Activated CD4-positive, alpha-beta memory T cell treated with anti-CD3 and anti-CD28 coated beads, Interleukin-2, amount 10 ng/mL, durations not matched to agents 7 days and 5 days (primary cell): ENCODE measurements around the gene SMYD5. TPM values are rescaled to one million over a fixed set of nuclear protein-coding genes. Genes with fewer than 3 reads are reported as not detected.

Experiments used
- CTCF ChIA-PET: fragments of 350-600 bp; sonication (Branson Sonifier 250); formaldehyde crosslinking; loops from one replicate; lab custom pipeline; 2021; ENCODE audit warnings: antibody characterized with exemption, inconsistent platforms; lab: Charles Lee
- POLR2A ChIA-PET: fragments of 350-600 bp; sonication (Branson Sonifier 250); formaldehyde crosslinking; loops from one replicate; lab custom pipeline; 2021; ENCODE audit warnings: antibody characterized with exemption; lab: Charles Lee
- DNase-seq: peaks from one replicate; pipeline ENCODE4 v3.0.0-alpha.2; 2020
- H3K27ac Mint-ChIP-seq: one replicate; pipeline ENCODE4 v1.8.0; 2021; ENCODE audit warnings: mild to moderate bottlenecking, mixed read lengths
- H3K27me3 Mint-ChIP-seq: one replicate; pipeline ENCODE4 v1.8.0; 2021; ENCODE audit warnings: mixed read lengths
- H3K36me3 Mint-ChIP-seq: one replicate; pipeline ENCODE4 v1.8.0; 2021; ENCODE audit warnings: low read depth, mixed read lengths
- H3K4me1 Mint-ChIP-seq: one replicate; pipeline ENCODE4 v1.8.0; 2021; ENCODE audit warnings: mixed read lengths
- H3K4me3 Mint-ChIP-seq: one replicate; pipeline ENCODE4 v1.8.0; 2021; ENCODE audit warnings: mild to moderate bottlenecking, mixed read lengths
- H3K9me3 Mint-ChIP-seq: one replicate; pipeline ENCODE4 v1.8.0; 2021; ENCODE audit warnings: mixed read lengths
- total RNA-seq, 2 experiments: library from RNA; stranded (reverse); gene quantifications; one replicate each; pipeline ENCODE4 v1.2.3, GENCODE V29; 2021

The SMYD5 gene
- total RNA-seq, 2 experiments from 2014 or later, result 8.9 to 14.3 TPM

GRCh38 chr2:73210696-73211095 is 3.3 kb upstream of the SMYD5 start:
- peaks cover 28% of the 10 kb centered on the region for H3K4me1 Mint-ChIP-seq

GRCh38 chr2:73212098-73212447 is 2.0 kb upstream of the SMYD5 start:
- ChIA-PET CTCF (interaction anchor here (0.8 to 2.9 kb wide), 32 partner anchors 8 to 319 kb away, joined by 3 to 50 read pairs (median 4); partner anchors contain the start of genes CCT7, EGR4, NOTO and PRADC1), POLR2A (interaction anchor here (1.0 to 2.2 kb wide), 3 partner anchors 13 to 35 kb away, joined by 4 to 18 read pairs (median 5); partner anchors contain the start of genes CCT7 and PRADC1)
- Mint-ChIP-seq H3K4me3 (no peak overlapping the region), H3K27ac (no peak overlapping the region), H3K27me3 (peaks cover 6% of the 10 kb centered on the region), H3K4me1 (peaks cover 31% of the 10 kb centered on the region), H3K36me3 (no peaks in the 10 kb centered on the region), H3K9me3 (no peaks in the 10 kb centered on the region)
- DNase-seq, result no peak

More at GRCh38 chr2:73210696-73211095, 3.3 kb upstream of the SMYD5 start:
- ChIA-PET CTCF (interaction anchor here (1.3 to 1.4 kb wide), 2 partner anchors 24 to 33 kb away, joined by 3 to 6 read pairs; partner anchors contain the start of gene CCT7), POLR2A (interaction anchor here (1.6 kb wide), 1 partner anchor 22 kb away, joined by 4 read pairs; the partner anchor contains the start of gene PRADC1)
- Mint-ChIP-seq H3K4me3 (no peak overlapping the region), H3K27me3 (peaks cover 12% of the 10 kb centered on the region), H3K9me3 (no peaks in the 10 kb centered on the region), H3K36me3 (no peaks in the 10 kb centered on the region), H3K27ac (no peak overlapping the region)
- no peak for DNase-seq

- Mint-ChIP-seq H3K4me3 (no peak overlapping the region), H3K4me1 (peaks cover 31% of the 10 kb centered on the region), H3K27ac (no peak overlapping the region), H3K27me3 (peaks cover 6% of the 10 kb centered on the region), H3K36me3 (no peaks in the 10 kb centered on the region), H3K9me3 (no peaks in the 10 kb centered on the region)
- CTCF ChIA-PET, result interaction anchor here (0.8 to 2.9 kb wide), 34 partner anchors 9 to 319 kb away, joined by 3 to 50 read pairs (median 4); partner anchors contain the start of genes CCT7, EGR4, NOTO and PRADC1
- POLR2A ChIA-PET, result interaction anchor here (1.0 to 2.2 kb wide), 5 partner anchors 13 to 77 kb away, joined by 3 to 18 read pairs (median 5); partner anchors contain the start of genes CCT7 and PRADC1
- peak; percentile 78 for DNase-seq
Measured at GRCh38 chr2:73212448-73213176, 1.4 kb upstream of the SMYD5 start.

GRCh38 chr2:73215254-73215653 is 1.2 kb downstream of the SMYD5 start:
- peaks cover 2% of the 10 kb centered on the region for H3K27me3 Mint-ChIP-seq
- ChIA-PET CTCF (interaction anchor here (0.9 kb wide), 1 partner anchor 18 kb away, joined by 5 read pairs; the partner anchor contains the start of gene PRADC1), POLR2A (interaction anchor here (1.0 to 1.7 kb wide), 2 partner anchors 13 to 19 kb away, joined by 4 to 16 read pairs; partner anchors contain the start of genes CCT7 and PRADC1)
- no peak for DNase-seq
- peaks cover 31% of the 10 kb centered on the region for H3K4me1 Mint-ChIP-seq
- no peak overlapping the region for H3K27ac Mint-ChIP-seq
- H3K4me3 Mint-ChIP-seq, result peak overlapping the region; percentile 76
- H3K9me3 Mint-ChIP-seq, result no peaks in the 10 kb centered on the region
- H3K36me3 Mint-ChIP-seq, result no peaks in the 10 kb centered on the region

- H3K9me3 Mint-ChIP-seq, result no peaks in the 10 kb centered on the region
- ChIA-PET CTCF (interaction anchor here (1.3 kb wide), 1 partner anchor 40 kb away, joined by 3 read pairs; no protein-coding TSS in a partner anchor), POLR2A (interaction anchor here (1.4 kb wide), 1 partner anchor 16 kb away, joined by 3 read pairs; the partner anchor contains the start of genes CCT7 and PRADC1)
- H3K27ac Mint-ChIP-seq, result no peak overlapping the region
- no peaks in the 10 kb centered on the region for H3K27me3 Mint-ChIP-seq
- H3K4me1 Mint-ChIP-seq, result peaks cover 31% of the 10 kb centered on the region
- DNase-seq, result no peak
- H3K36me3 Mint-ChIP-seq, result no peaks in the 10 kb centered on the region
- no peak overlapping the region for H3K4me3 Mint-ChIP-seq
Measured at GRCh38 chr2:73217160-73217559, 3.1 kb downstream of the SMYD5 start.

GRCh38 chr2:73217826-73218225 is 3.8 kb downstream of the SMYD5 start:
- POLR2A ChIA-PET, result interaction anchor here (1.4 kb wide), 1 partner anchor 16 kb away, joined by 3 read pairs; the partner anchor contains the start of genes CCT7 and PRADC1
- no peak overlapping the region for H3K27ac Mint-ChIP-seq

GRCh38 chr2:73218298-73218697 is 4.3 kb downstream of the SMYD5 start:
- no peak overlapping the region for H3K4me3 Mint-ChIP-seq
- ChIA-PET POLR2A (interaction anchor here (1.2 kb wide), 1 partner anchor 15 kb away, joined by 3 read pairs; the partner anchor contains the start of gene PRADC1), CTCF (interaction anchor here (0.8 to 1.1 kb wide), 2 partner anchors 11 kb away, joined by 4 read pairs; no protein-coding TSS in a partner anchor)
- H3K36me3 Mint-ChIP-seq, result no peaks in the 10 kb centered on the region
- H3K27ac Mint-ChIP-seq, result no peak overlapping the region
- H3K9me3 Mint-ChIP-seq, result no peaks in the 10 kb centered on the region
- peaks cover 23% of the 10 kb centered on the region for H3K4me1 Mint-ChIP-seq
- no peaks in the 10 kb centered on the region for H3K27me3 Mint-ChIP-seq
- DNase-seq, result no peak

More at GRCh38 chr2:73217826-73218225, 3.8 kb downstream of the SMYD5 start:
- CTCF ChIA-PET, result interaction anchor here (0.8 to 1.3 kb wide), 3 partner anchors 11 to 40 kb away, joined by 3 to 4 read pairs (median 4); no protein-coding TSS in a partner anchor
- Mint-ChIP-seq H3K9me3 (no peaks in the 10 kb centered on the region), H3K4me3 (no peak overlapping the region), H3K4me1 (peaks cover 27% of the 10 kb centered on the region), H3K27me3 (no peaks in the 10 kb centered on the region), H3K36me3 (no peaks in the 10 kb centered on the region)
- no peak for DNase-seq

GRCh38 chr2:73223821-73224220 is 9.8 kb downstream of the SMYD5 start:
- Mint-ChIP-seq H3K9me3 (no peaks in the 10 kb centered on the region), H3K36me3 (no peaks in the 10 kb centered on the region), H3K4me1 (peaks cover 9% of the 10 kb centered on the region), H3K27me3 (no peaks in the 10 kb centered on the region), H3K27ac (no peak overlapping the region), H3K4me3 (no peak overlapping the region)
- ChIA-PET CTCF (interaction anchor here (0.7 to 0.9 kb wide), 2 partner anchors 11 to 67 kb away, joined by 4 read pairs; no protein-coding TSS in a partner anchor), POLR2A (interaction anchor here (4.6 kb wide), 1 partner anchor 9 kb away, joined by 22 read pairs; the partner anchor contains the start of genes CCT7 and PRADC1)
- no peak for DNase-seq

- CTCF ChIA-PET, result interaction anchor here (1.0 kb wide), 1 partner anchor 8 kb away, joined by 3 read pairs; the partner anchor contains the start of gene CCT7
- H3K4me1 Mint-ChIP-seq, result peaks cover 10% of the 10 kb centered on the region
- no peaks in the 10 kb centered on the region for H3K27me3 Mint-ChIP-seq
- no peaks in the 10 kb centered on the region for H3K36me3 Mint-ChIP-seq
- no peaks in the 10 kb centered on the region for H3K9me3 Mint-ChIP-seq
- H3K4me3 Mint-ChIP-seq, result no peak overlapping the region
- POLR2A ChIA-PET, result interaction anchor here (1.2 to 4.6 kb wide), 2 partner anchors 8 to 13 kb away, joined by 4 to 22 read pairs; partner anchors contain the start of genes CCT7 and PRADC1
- H3K27ac Mint-ChIP-seq, result no peak overlapping the region
- DNase-seq, result no peak
Measured at GRCh38 chr2:73225513-73226360, 11.7 kb downstream of the SMYD5 start.

- Mint-ChIP-seq H3K4me3 (no peak overlapping the region), H3K27ac (no peak overlapping the region), H3K4me1 (peaks cover 14% of the 10 kb centered on the region), H3K36me3 (no peaks in the 10 kb centered on the region), H3K27me3 (no peaks in the 10 kb centered on the region), H3K9me3 (no peaks in the 10 kb centered on the region)
- DNase-seq, result no peak
- ChIA-PET POLR2A (no interaction called here), CTCF (interaction anchor here (1.8 kb wide), 1 partner anchor 14 kb away, joined by 7 read pairs; no protein-coding TSS in a partner anchor)
Measured at GRCh38 chr2:73227086-73227485, 13.0 kb downstream of the SMYD5 start.

- Mint-ChIP-seq H3K4me1 (peaks cover 19% of the 10 kb centered on the region), H3K27me3 (no peaks in the 10 kb centered on the region), H3K4me3 (no peak overlapping the region), H3K9me3 (no peaks in the 10 kb centered on the region), H3K36me3 (no peaks in the 10 kb centered on the region), H3K27ac (no peak overlapping the region)
- ChIA-PET CTCF (interaction anchor here (1.2 to 1.4 kb wide), 2 partner anchors 10 to 16 kb away, joined by 4 to 5 read pairs; no protein-coding TSS in a partner anchor), POLR2A (interaction anchor here (0.9 to 1.1 kb wide), 2 partner anchors 13 to 40 kb away, joined by 3 to 4 read pairs; no protein-coding TSS in a partner anchor)
- no peak for DNase-seq
Measured at GRCh38 chr2:73228631-73229030, 14.6 kb downstream of the SMYD5 start.
